ENCODE data around the gene ASCC3.

The ASCC3 gene

DNA sequence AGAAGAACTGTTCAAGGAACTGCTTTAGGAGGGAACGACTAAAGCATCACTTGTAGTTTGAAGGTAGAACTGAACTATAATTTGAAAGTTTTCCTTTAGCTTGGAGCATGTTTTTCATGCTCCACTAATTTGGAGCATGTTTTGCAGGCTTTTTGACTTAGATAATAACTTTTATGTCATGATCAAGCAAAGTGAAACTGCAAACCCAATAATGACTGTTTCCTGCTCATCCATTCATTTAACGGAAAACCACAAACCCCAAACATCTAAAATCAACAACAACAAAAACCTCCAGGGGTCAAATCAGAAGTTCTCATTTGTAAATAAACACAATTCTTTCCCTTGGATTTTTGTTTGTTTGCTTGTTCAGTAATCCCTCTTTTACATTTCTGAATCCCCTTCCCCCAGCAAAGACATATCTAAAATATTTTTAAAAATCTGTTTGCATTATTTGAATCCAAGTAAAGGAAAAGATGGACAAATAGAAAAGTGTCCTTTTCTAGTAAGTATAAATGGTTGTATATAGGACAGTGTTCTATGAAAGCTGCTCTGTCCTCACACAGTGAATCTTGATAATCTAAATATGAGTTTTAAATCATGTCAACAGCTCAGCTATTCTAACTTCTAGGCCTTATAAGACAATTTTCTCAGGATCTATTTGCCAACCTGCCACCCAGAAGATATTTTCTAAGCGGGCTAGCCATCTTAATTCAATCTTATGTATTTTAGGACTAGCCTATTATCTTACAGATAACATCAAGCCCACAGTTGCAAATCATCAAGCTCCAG, 419.0 kb downstream of the ASCC3 start:
- no peak for DNase-seq

DNA sequence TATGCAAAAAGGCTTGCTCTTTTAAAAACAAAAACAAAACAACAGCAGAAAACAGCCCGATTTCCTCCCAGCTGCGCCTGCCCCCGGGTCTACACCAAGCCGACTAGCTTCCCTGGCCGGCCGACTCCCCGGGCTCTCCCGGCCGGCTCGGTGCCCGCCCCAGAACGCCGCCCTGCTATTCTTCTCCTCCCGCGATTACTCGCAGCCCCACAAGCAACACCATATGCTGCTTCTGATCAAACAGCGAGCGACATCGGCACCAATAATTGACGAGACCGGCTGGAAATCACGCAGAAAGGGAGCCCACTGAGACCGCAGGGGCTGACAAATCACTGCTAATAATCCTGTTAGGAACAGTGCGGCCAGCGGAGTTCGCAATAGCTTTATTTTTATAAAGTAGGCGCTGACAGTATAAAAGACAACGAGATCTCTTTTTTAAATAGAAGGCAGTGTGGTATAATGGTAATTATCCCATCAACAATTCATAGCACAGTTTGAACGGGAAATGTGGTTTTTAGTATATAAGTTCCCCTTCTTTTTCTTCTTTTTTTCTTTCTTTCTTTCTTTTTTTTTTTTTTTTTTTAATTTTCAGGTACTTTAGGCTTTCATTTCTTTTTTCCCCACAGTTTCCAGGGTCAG, 419.7 kb downstream of the ASCC3 start:
- no peak for DNase-seq

DNA sequence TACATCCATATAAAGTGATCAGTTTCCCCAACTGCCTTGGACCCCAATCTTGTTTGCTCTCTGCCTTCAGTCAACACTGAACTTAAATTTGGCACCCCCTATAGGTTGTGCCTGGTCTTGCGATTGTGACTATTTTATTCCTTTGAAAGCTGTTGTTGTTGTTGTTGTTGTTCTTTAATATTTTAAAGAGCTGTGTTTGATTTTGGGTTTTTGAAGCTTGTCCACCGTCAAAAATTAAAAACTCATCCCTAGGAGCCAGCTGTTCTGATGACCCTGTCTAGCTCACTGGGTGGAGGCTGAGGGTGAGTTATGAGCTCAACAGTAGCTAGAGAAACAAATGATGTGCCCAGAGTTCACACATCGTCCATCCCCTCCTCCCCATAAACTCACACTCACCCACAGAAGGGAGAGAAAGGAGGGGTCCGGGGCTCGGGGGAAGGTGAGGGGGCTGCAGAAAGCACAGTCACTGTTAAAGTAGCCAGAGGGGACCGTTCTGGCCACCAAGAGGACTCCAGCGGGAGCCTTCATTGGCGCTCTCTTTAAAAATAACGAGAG, 420.4 kb downstream of the ASCC3 start:
- DNase-seq: no peak

DNA sequence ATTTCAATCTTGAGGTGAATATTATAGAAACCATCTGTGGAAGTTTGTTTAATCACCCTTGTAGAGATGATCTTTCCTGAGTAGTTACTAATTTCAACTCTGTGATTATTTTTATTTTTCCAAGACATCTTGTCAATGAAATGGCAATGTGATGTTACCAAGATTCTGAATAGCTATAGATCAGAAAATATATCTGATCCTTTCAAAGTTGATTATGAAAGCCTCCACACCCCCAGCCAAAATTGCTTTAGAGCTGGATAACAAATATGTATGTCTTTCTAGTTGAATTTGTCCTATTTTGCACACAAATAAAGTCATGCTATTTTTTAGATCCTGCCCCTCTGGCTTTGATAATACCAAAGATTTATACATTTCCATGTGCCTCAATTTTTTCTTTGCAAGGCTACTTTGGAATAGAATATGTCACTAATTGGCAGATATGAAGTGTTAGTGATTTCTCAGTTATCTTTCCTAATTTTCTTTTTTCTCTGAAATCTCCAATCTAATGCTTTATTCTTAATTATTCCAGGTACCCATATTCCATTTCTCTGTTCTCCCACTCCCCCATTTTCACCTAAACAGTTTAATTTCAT, 421.4 kb downstream of the ASCC3 start:
- DNase-seq: no peak

DNA sequence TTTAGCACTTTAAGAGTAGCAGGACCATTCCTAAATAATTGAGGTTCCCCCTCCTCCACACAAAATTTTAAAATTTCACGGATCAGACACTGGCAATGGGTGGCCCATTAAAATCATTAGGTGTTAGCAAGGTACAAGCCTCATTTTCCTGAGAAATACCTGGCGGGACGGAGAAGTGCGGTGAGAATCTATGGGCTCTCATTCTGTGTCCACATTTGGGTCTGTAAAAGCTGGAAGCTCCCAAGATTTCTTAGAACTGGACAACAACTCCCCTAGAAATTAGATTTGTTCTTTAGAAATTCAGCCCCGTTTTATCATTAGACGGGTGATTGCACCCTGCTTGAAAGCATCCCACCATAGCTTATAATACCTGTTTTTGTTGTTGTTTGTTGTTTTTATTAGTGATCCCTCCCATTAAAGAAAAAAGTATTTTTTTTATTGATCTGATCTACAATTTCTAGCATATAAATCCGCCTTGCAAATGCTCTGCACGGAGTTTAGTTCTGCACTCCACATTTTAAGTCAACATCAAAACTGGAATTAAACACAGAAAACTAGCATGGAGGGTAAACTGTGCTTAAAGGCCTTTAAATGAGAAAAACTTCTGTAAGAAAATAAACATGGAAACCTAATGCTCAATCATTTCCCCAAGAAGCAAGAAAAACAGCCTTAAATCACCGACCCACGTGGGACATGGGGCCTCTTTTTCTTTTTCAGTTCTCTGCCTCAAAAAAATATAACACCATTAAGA, 422.1 kb downstream of the ASCC3 start:
- no peak for DNase-seq
